ENCODE measurements around the gene RPS29.

RPS29 gene

GRCh38 chr14:49585803-49586672, at the start of gene RPS29:
Gene RPS29, minus strand, starts transcription at chr14:49586380. Its CDS starts 34 bp downstream, at chr14:49586346.
- peaks cover 49% of the 10 kb centered on the region for H3K36me3 ChIP-seq (ENCODE audit: low read depth)
- H3K27ac ChIP-seq (ENCODE audit: poor library complexity, severe bottlenecking) = peak within 1 kb of the TSS; percentile 71
- DNase-seq (ENCODE audit: low spot score) = peak; percentile 98
- H3K4me3 ChIP-seq (ENCODE audit: severe bottlenecking) = peak within 1 kb of the TSS; percentile 83
- TF ChIP-seq, protein P1, sequence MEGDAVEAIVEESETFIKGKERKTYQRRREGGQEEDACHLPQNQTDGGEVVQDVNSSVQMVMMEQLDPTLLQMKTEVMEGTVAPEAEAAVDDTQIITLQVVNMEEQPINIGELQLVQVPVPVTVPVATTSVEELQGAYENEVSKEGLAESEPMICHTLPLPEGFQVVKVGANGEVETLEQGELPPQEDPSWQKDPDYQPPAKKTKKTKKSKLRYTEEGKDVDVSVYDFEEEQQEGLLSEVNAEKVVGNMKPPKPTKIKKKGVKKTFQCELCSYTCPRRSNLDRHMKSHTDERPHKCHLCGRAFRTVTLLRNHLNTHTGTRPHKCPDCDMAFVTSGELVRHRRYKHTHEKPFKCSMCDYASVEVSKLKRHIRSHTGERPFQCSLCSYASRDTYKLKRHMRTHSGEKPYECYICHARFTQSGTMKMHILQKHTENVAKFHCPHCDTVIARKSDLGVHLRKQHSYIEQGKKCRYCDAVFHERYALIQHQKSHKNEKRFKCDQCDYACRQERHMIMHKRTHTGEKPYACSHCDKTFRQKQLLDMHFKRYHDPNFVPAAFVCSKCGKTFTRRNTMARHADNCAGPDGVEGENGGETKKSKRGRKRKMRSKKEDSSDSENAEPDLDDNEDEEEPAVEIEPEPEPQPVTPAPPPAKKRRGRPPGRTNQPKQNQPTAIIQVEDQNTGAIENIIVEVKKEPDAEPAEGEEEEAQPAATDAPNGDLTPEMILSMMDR (IDR thresholded peaks at IDR 0.05; ENCODE audit: poor library complexity, severe bottlenecking) = no peak
- ATAC-seq (ENCODE audit: low read depth) = peak; percentile 81
- no peaks in the 10 kb centered on the region for H3K27me3 ChIP-seq (ENCODE audit: insufficient read depth, poor library complexity, severe bottlenecking)
- H3K9me3 ChIP-seq (ENCODE audit: severe bottlenecking) = no peaks in the 10 kb centered on the region
- peaks cover 25% of the 10 kb centered on the region for H3K4me1 ChIP-seq (ENCODE audit: insufficient read depth, poor library complexity, severe bottlenecking)

- peaks cover 13% of the 10 kb centered on the region for H3K4me1 ChIP-seq (ENCODE audit: insufficient read depth, poor library complexity, severe bottlenecking)
These were observed 48.6 kb upstream of the RPS29 start, which contains the start of gene DNAAF2 for GRCh38 chr14:49634547-49635334. Gene DNAAF2, minus strand, starts transcription at chr14:49635244. Its CDS starts 95 bp downstream, at chr14:49635149.

DNA sequence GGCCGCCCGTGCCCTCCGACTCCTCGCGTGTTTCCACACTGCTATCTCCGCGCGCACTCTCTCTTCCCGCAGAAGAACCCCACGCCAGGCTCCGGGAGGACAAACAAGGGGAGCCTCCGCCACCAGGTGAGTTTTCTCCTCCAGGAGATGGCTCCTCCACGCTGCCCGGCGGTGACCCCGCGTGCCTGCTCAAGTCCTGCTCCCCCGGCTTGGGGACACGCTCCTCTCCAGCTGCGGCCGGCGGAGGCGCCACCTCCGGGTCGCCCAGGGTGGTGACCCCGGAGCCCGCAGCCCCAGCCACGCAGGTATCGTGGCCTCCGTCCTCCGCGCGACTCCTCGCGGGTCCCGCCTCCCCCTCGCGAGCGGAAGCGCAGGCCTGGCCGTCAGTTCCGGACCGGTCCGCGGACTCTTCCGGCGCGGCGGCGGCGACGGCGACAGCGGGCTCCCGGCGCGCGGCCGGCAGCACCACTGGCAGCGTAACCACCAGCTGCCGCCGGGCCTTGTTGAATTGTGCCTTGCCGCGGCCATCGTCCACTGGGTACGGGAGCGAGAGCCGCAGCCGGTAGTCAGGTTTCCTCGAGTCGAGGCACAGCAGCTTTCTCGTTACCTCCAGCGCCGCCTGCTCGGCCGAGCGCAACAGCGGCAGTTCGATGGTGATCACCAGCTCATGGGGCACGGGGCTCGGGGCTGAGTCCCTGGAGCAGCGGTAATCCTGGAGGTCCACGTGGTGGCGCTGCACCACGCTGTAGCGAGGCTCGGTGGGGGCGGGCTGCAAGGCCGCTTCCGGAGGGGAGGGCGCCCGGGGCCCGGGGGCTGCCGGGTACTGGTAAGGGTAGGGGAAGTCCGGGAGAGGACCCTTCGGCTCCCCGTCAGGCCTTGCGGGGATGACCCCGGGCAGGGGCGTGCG, 47.7 kb upstream of the RPS29 start:
- ATAC-seq (ENCODE audit: low read depth) = peak; percentile 83
- Histone ChIP-seq H3K36me3 (ENCODE audit: low read depth) (peaks cover 36% of the 10 kb centered on the region), H3K27ac (ENCODE audit: poor library complexity, severe bottlenecking) (peak overlapping the region; percentile 80), H3K9me3 (ENCODE audit: severe bottlenecking) (no peaks in the 10 kb centered on the region), H3K4me1 (ENCODE audit: insufficient read depth, poor library complexity, severe bottlenecking) (peaks cover 13% of the 10 kb centered on the region), H3K4me3 (ENCODE audit: severe bottlenecking) (peak overlapping the region; percentile 81), H3K27me3 (ENCODE audit: insufficient read depth, poor library complexity, severe bottlenecking) (no peaks in the 10 kb centered on the region)
- peak; percentile 97 for DNase-seq (ENCODE audit: low spot score)
- TF ChIP-seq, protein P1 (IDR thresholded peaks at IDR 0.05; ENCODE audit: poor library complexity, severe bottlenecking) = peak; percentile 99

More at GRCh38 chr14:49634547-49635334, 48.6 kb upstream of the RPS29 start, which contains the start of gene DNAAF2:
- H3K36me3 ChIP-seq (ENCODE audit: low read depth) = peaks cover 42% of the 10 kb centered on the region
- peak within 1 kb of the TSS; percentile 80 for H3K27ac ChIP-seq (ENCODE audit: poor library complexity, severe bottlenecking)
- no peaks in the 10 kb centered on the region for H3K9me3 ChIP-seq (ENCODE audit: severe bottlenecking)
- DNase-seq (ENCODE audit: low spot score) (peak; percentile 75), ATAC-seq (ENCODE audit: low read depth) (peak; percentile 60)
- H3K27me3 ChIP-seq (ENCODE audit: insufficient read depth, poor library complexity, severe bottlenecking) = no peaks in the 10 kb centered on the region
- TF ChIP-seq, protein P1 (IDR thresholded peaks at IDR 0.05; ENCODE audit: poor library complexity, severe bottlenecking) = peak; percentile 71
- H3K4me3 ChIP-seq (ENCODE audit: severe bottlenecking) = peak within 1 kb of the TSS; percentile 81

DNA sequence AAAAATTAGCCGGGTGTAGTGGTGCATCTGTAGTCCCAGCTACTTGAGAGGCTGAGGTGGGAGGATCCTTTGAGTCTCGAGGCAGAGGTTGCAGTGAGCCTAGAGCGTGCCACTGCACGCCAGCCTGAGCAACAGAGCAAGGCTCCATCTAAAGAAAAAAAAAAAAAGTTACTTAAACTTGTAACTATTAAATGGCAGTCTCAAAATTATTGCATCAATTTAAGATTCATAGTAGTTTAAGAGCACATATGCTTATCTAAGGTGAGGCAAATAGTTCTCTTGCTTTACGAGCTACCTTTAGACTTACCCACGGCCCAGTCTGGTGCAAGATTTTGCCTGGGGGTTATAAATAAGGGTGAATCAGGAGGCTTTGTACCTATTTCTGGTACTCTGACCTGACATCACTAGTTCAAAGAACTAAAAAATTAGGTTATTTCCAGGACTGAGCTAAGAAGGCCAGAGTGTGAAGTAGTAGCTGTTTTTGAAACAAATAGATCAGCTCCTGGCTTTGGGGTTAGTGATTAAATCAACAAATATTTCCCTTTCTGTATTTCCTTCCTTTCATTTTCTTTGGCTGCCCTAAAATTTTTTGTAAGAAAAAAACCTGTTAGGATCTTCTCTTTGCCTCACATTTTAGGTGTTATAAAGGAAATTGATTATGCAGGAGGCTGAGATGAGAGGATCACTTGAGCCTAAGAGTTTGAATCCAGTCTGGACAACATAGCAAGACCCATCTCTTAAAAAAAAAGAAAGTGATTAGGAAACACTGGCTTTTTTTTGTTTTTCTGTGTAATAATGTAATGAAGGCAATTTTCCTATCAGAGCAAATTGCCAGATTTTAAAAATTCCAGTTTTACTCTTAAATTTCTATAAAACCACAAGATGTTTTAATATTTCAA, 38.0 kb upstream of the RPS29 start:
- no peak overlapping the region for H3K4me3 ChIP-seq (ENCODE audit: severe bottlenecking)
- peaks cover 57% of the 10 kb centered on the region for H3K36me3 ChIP-seq (ENCODE audit: low read depth)
- DNase-seq (ENCODE audit: low spot score) = no peak
- peaks cover 18% of the 10 kb centered on the region for H3K4me1 ChIP-seq (ENCODE audit: insufficient read depth, poor library complexity, severe bottlenecking)
- ATAC-seq (ENCODE audit: low read depth) = peak; percentile 29
- H3K9me3 ChIP-seq (ENCODE audit: severe bottlenecking) = no peaks in the 10 kb centered on the region
- TF ChIP-seq, protein P1 (IDR thresholded peaks at IDR 0.05; ENCODE audit: poor library complexity, severe bottlenecking) = no peak
- H3K27me3 ChIP-seq (ENCODE audit: insufficient read depth, poor library complexity, severe bottlenecking) = no peaks in the 10 kb centered on the region
- H3K27ac ChIP-seq (ENCODE audit: poor library complexity, severe bottlenecking) = peak overlapping the region; percentile 47
